Panc1 (cell line): ENCODE measurements around the gene RBKS. TPM values are rescaled to one million over a fixed set of nuclear protein-coding genes. Genes with fewer than 3 reads are reported as not detected.

Experiments
- ATAC-seq: fragments of 200-7000 bp; cut with Tn5 transposase; 2 replicates; pipeline ENCODE4 v1.9.1; 2020; ENCODE audit warnings: mild to moderate bottlenecking, moderate library complexity
- BruUV-seq: library from RNA; stranded (reverse); fragments of 400-500 nt; replicated peaks from 2 replicates; lab custom pipeline; 2021; lab: Mats Ljungman, UMichigan
- CTCF ChIA-PET: fragments of 300-600 bp; sonication (Branson Sonifier 250); formaldehyde crosslinking; loops from one replicate; lab custom pipeline; 2022; ENCODE audit warnings: antibody characterized with exemption; lab: Charles Lee
- POLR2A ChIA-PET: fragments of 300-600 bp; sonication (Branson Sonifier 250); formaldehyde crosslinking; loops from one replicate; lab custom pipeline; 2022; ENCODE audit warnings: antibody characterized with exemption; lab: Charles Lee
- DNase-seq: peaks from one replicate; pipeline ENCODE4 v3.0.0-alpha.2; 2010; ENCODE audit warnings: low read depth, low spot score
- H3K27ac ChIP-seq: 2 replicates; pipeline ENCODE4 v1.5.1; 2011; ENCODE audit warnings: mild to moderate bottlenecking, low read length, inconsistent platforms
- H3K27me3 ChIP-seq: fragments of 200-500 bp; sonication (Bioruptor generic); 2 replicates; pipeline ENCODE4 v1.6.0; 2014; ENCODE audit warnings: low read length, inconsistent platforms; ENCODE audit not compliant: control insufficient read depth, insufficient read depth
- H3K36me3 ChIP-seq: fragments of 200-500 bp; sonication (Bioruptor generic); 2 replicates; pipeline ENCODE4 v1.5.1; 2014; ENCODE audit warnings: inconsistent platforms, mild to moderate bottlenecking, low read length, moderate library complexity; ENCODE audit not compliant: control insufficient read depth, insufficient read depth
- H3K4me1 ChIP-seq: 2 replicates; pipeline ENCODE4 v1.5.1; 2011; ENCODE audit warnings: inconsistent platforms, mild to moderate bottlenecking, low read length, moderate library complexity; ENCODE audit not compliant: control insufficient read depth, insufficient read depth
- H3K4me3 ChIP-seq, 2 experiments: 2 replicates each; pipeline ENCODE4 v1.5.1; 2011 to 2012; ENCODE audit warnings: low read depth in 2 of 2, low read length in 2 of 2, mild to moderate bottlenecking in 2 of 2, inconsistent platforms in 1 of 2, moderate library complexity in 1 of 2
- H3K9me3 ChIP-seq: fragments of 200-500 bp; sonication (Bioruptor generic); 2 replicates; pipeline ENCODE4 v1.5.1; 2014; ENCODE audit warnings: low read depth, mild to moderate bottlenecking, inconsistent platforms, low read length, moderate library complexity; ENCODE audit not compliant: control insufficient read depth, insufficient read depth
- POLR2AphosphoS5 ChIP-seq: IDR thresholded peaks from 2 replicates; pipeline ENCODE4 v1.6.1; 2012; ENCODE audit warnings: mild to moderate bottlenecking, low read depth, low read length, moderate library complexity
- SIN3A ChIP-seq: IDR thresholded peaks from 2 replicates; pipeline ENCODE4 v1.6.1; 2012; ENCODE audit warnings: low read depth, mild to moderate bottlenecking, low read length, moderate library complexity, borderline replicate concordance; ENCODE audit not compliant: insufficient read depth
- TCF7L2 ChIP-seq: IDR thresholded peaks from 2 replicates; pipeline ENCODE4 v1.6.1; 2011; ENCODE audit warnings: mild to moderate bottlenecking, low read depth, low read length, inconsistent platforms
- in situ Hi-C: cut with HindIII; loops from 2 replicates; pipeline ENCODE4 v1.10.0; 2016; ENCODE audit warnings: low sequenced_read_pairs, low pct_unique_long_range_greater_than_20kb
- intact Hi-C: fragments of 100-400 bp; cut with micrococcal nuclease; formaldehyde crosslinking; loops from one replicate; pipeline ENCODE4 v1.10.0; 2022; ENCODE audit not compliant: unreplicated experiment
- total RNA-seq: library from RNA; stranded (reverse); gene quantifications from one replicate; pipeline ENCODE4 v1.2.1, GENCODE V29; 2021; ENCODE audit not compliant: unreplicated experiment
- TF ChIP-seq, protein P1 (sequence below): fragments of 450-650 bp; IDR thresholded peaks from 2 replicates; pipeline ENCODE4 v1.5.1; 2017; ENCODE audit warnings: mild to moderate bottlenecking
- TF ChIP-seq, protein P2 (sequence below), 2 experiments: IDR thresholded peaks; 2 replicates each; pipeline ENCODE4 v1.6.1; 2011 to 2012; ENCODE audit warnings: low read depth in 2 of 2, control low read depth in 1 of 2, low read length in 1 of 2, mild to moderate bottlenecking in 1 of 2, moderate library complexity in 1 of 2; ENCODE audit not compliant: insufficient read depth in 1 of 2

The RBKS gene
- total RNA-seq, 1 experiment from 2014 or later = 2.2 TPM

DNA sequence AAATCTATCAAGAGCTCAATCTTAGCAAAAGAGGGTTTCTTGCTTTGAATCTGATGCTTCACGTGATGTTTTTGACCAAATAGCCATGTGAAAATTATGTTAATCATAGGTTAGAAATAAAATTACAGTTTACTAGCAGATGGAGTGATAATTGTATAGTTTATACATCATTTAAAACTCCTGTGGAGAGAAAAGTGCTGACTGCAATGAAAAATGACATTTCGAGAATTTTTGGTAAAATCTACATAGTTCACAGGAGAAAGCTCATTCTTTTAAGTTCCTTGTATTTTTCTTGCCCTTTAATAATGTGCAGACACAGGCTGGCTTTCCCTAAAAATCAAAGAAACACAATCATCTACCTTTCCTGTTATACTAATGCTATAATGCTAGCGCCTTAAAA is 33.2 kb downstream of the RBKS start:
- no TSS peak for BruUV-seq
- intact Hi-C loops = no loop called here
- no peak for ATAC-seq
- Histone ChIP-seq H3K9me3 (peaks cover 17% of the 10 kb centered on the region; the same call in 1 of the 2 replicates), H3K4me1 (no peaks in the 10 kb centered on the region), H3K36me3 (no peaks in the 10 kb centered on the region), H3K27ac (no peak overlapping the region), H3K27me3 (no peaks in the 10 kb centered on the region), H3K4me3 (no peak overlapping the region)
- TF ChIP-seq, protein P1, sequence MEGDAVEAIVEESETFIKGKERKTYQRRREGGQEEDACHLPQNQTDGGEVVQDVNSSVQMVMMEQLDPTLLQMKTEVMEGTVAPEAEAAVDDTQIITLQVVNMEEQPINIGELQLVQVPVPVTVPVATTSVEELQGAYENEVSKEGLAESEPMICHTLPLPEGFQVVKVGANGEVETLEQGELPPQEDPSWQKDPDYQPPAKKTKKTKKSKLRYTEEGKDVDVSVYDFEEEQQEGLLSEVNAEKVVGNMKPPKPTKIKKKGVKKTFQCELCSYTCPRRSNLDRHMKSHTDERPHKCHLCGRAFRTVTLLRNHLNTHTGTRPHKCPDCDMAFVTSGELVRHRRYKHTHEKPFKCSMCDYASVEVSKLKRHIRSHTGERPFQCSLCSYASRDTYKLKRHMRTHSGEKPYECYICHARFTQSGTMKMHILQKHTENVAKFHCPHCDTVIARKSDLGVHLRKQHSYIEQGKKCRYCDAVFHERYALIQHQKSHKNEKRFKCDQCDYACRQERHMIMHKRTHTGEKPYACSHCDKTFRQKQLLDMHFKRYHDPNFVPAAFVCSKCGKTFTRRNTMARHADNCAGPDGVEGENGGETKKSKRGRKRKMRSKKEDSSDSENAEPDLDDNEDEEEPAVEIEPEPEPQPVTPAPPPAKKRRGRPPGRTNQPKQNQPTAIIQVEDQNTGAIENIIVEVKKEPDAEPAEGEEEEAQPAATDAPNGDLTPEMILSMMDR = no peak
- TF ChIP-seq POLR2AphosphoS5 = no peak
- TF ChIP-seq SIN3A = no peak
- no peak for TF ChIP-seq TCF7L2
- TF ChIP-seq, protein P2, sequence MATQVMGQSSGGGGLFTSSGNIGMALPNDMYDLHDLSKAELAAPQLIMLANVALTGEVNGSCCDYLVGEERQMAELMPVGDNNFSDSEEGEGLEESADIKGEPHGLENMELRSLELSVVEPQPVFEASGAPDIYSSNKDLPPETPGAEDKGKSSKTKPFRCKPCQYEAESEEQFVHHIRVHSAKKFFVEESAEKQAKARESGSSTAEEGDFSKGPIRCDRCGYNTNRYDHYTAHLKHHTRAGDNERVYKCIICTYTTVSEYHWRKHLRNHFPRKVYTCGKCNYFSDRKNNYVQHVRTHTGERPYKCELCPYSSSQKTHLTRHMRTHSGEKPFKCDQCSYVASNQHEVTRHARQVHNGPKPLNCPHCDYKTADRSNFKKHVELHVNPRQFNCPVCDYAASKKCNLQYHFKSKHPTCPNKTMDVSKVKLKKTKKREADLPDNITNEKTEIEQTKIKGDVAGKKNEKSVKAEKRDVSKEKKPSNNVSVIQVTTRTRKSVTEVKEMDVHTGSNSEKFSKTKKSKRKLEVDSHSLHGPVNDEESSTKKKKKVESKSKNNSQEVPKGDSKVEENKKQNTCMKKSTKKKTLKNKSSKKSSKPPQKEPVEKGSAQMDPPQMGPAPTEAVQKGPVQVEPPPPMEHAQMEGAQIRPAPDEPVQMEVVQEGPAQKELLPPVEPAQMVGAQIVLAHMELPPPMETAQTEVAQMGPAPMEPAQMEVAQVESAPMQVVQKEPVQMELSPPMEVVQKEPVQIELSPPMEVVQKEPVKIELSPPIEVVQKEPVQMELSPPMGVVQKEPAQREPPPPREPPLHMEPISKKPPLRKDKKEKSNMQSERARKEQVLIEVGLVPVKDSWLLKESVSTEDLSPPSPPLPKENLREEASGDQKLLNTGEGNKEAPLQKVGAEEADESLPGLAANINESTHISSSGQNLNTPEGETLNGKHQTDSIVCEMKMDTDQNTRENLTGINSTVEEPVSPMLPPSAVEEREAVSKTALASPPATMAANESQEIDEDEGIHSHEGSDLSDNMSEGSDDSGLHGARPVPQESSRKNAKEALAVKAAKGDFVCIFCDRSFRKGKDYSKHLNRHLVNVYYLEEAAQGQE (IDR thresholded peaks at IDR 0.05; ENCODE audit: insufficient read depth in 1 of 2, low read depth in 2 of 2, low read length in 1 of 2) = no peak
- CTCF ChIA-PET = no interaction called here
- in situ Hi-C loops = no loop called here
- POLR2A ChIA-PET = no interaction called here
- no peak for DNase-seq

DNA sequence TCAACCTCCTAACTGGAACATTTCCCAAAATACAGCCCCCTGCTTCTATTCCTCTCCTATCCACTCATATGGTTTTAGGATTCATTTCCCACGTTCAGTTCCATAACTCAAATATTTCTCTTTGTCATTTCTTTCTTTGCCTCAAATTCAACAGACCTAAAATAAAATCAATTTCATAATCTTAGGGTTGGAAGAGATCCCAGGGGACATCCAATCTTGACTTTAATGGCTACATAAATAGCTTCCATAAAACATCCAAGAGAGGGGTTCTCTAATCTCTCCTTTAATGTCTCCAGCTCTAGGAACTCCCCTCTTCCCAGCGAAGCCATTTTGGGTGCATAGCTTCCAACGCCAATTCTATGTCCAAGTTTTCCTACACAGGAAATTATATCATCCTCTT is 33.8 kb downstream of the RBKS start:
- peaks cover 17% of the 10 kb centered on the region; the same call in 1 of the 2 replicates for H3K9me3 ChIP-seq
- no peaks in the 10 kb centered on the region for H3K4me1 ChIP-seq
- intact Hi-C loops (no loop called here), in situ Hi-C loops (no loop called here)
- H3K4me3 ChIP-seq = no peak overlapping the region
- no TSS peak for BruUV-seq
- no peak for ATAC-seq
- POLR2A ChIA-PET = no interaction called here
- no peak for DNase-seq
- no peaks in the 10 kb centered on the region for H3K36me3 ChIP-seq
- no peak overlapping the region for H3K27ac ChIP-seq
- H3K27me3 ChIP-seq = no peaks in the 10 kb centered on the region
- CTCF ChIA-PET = no interaction called here
- TF ChIP-seq, protein P2 (IDR thresholded peaks at IDR 0.05; ENCODE audit: insufficient read depth in 1 of 2, low read depth in 2 of 2, low read length in 1 of 2) = no peak
- TF ChIP-seq POLR2AphosphoS5 (no peak), SIN3A (no peak), TCF7L2 (no peak)
- TF ChIP-seq, protein P1 = no peak
